ENCODE results near the gene TYRO3. TPM values are rescaled to one million over a fixed set of nuclear protein-coding genes. Genes with fewer than 3 reads are reported as not detected.
A peak's percentile ranks its signal among the peaks of the same experiment; 100 is the strongest.

The TYRO3 gene
- total and polyA plus RNA-seq, 2 of the 13 experiments (the other 11 are each of a cell fraction or from before 2014, with no cell fraction given), result 24.0 to 43.6 TPM

- no peak for DNase-seq (ENCODE audit: low spot score)
- intact Hi-C loops (cut with micrococcal nuclease; ENCODE audit: unreplicated experiment) (no loop called here), in situ Hi-C loops (cut with HindIII; ENCODE audit: extremely low pct_ligation_motif_present, low pct_unique_long_range_greater_than_20kb) (no loop called here)
- peak; percentile 10 for ATAC-seq
- Histone ChIP-seq H3K4me2 (ENCODE audit: low read depth, low read length) (peak overlapping the region; percentile 83), H4K20me1 (ENCODE audit: insufficient read depth, low read length) (no peaks in the 10 kb centered on the region), H2AFZ (ENCODE audit: low read length) (no peak overlapping the region), H3K27ac (ENCODE audit: extremely low read length, insufficient read depth, low read length) (no peak overlapping the region), H3K27me3 (ENCODE audit: control insufficient read depth in 1 of 2, insufficient read depth in 2 of 2, low read length in 2 of 2) (no peaks in the 10 kb centered on the region), H3K36me3 (replicated peaks in 1 of 2; ENCODE audit: control insufficient read depth in 1 of 2, insufficient read depth in 2 of 2, low read length in 2 of 2) (no peaks in the 10 kb centered on the region), H3K4me3 (replicated peaks in 1 of 3; ENCODE audit: insufficient read depth in 1 of 3, low read depth in 2 of 3, low read length in 3 of 3) (peak overlapping the region in 2 of 3 experiments; percentile 65 to 85; a peak in 3 of 6 replicates), H3K4me1 (ENCODE audit: insufficient read depth, low read length) (peaks cover 40% of the 10 kb centered on the region), H3K9me3 (ENCODE audit: low read length) (no peaks in the 10 kb centered on the region), H3K79me2 (ENCODE audit: insufficient read depth, low read length) (peaks cover 13% of the 10 kb centered on the region), H3K9ac (ENCODE audit: insufficient read depth, low read depth, low read length) (peak overlapping the region; percentile 47)
- BruUV-seq (replicated peaks), result no TSS peak
- no peak for FAIRE-seq
- 12% methylated on average over 8 of the region's 15 CpGs for WGBS (ENCODE audit: low lambda C conversion rate)
- CTCF ChIA-PET (ENCODE audit: low intra/inter-chr PET ratio, low total read pairs), result no interaction called here
- POLR2A ChIA-PET, result interaction anchor here (0.8 to 2.5 kb wide), 17 partner anchors 8 to 266 kb away, joined by 3 to 19 read pairs (median 5); partner anchors contain the start of genes ITPKA, MGA and TYRO3
- TF ChIP-seq ZNF709 (CRISPR knock-in tag; IDR thresholded peaks at IDR 0.05), result no peak
- TF ChIP-seq CTCF (CRISPR knock-in tag; IDR thresholded peaks at IDR 0.05), result no peak
- no peak for TF ChIP-seq TMF1 (CRISPR knock-in tag; IDR thresholded peaks at IDR 0.05; ENCODE audit: low read depth)
- no peak for TF ChIP-seq LRRFIP1 (CRISPR knock-in tag; conservative IDR thresholded peaks at IDR 0.05)
- TF ChIP-seq HOXD1 (CRISPR knock-in tag; IDR thresholded peaks at IDR 0.05), result no peak
- no peak for TF ChIP-seq ZNF589 (CRISPR knock-in tag; conservative IDR thresholded peaks at IDR 0.05)
- TF ChIP-seq CBFB (CRISPR knock-in tag; IDR thresholded peaks at IDR 0.05), result no peak
- 0 out of 2 replicates have a peak, but pooled peaks have one; percentile 34 for TF ChIP-seq ZNF776 (CRISPR knock-in tag; IDR thresholded peaks at IDR 0.05)
- TF ChIP-seq AGO2 (optimal IDR thresholded peaks at IDR 0.05; ENCODE audit: low read depth, low read length), result no peak
- TF ChIP-seq ZNF430 (CRISPR knock-in tag; IDR thresholded peaks at IDR 0.05), result no peak
- TF ChIP-seq ZNF749 (CRISPR knock-in tag; IDR thresholded peaks at IDR 0.05; ENCODE audit: borderline replicate concordance), result no peak
- TF ChIP-seq FUBP1 (CRISPR knock-in tag; IDR thresholded peaks at IDR 0.05; ENCODE audit: borderline replicate concordance), result 0 out of 2 replicates have a peak, but pooled peaks have one; percentile 62
- no peak for TF ChIP-seq ZNF564 (CRISPR knock-in tag; IDR thresholded peaks at IDR 0.05)
- TF ChIP-seq ZNF543 (CRISPR knock-in tag; IDR thresholded peaks at IDR 0.05), result no peak
- TF ChIP-seq ZNF687 (CRISPR knock-in tag; IDR thresholded peaks at IDR 0.05), result 0 out of 2 replicates have a peak, but pooled peaks have one; percentile 1
These were observed 14.4 kb upstream of the TYRO3 start for GRCh38 chr15:41544650-41545015.

Measured in HepG2 (cell line).